K562 (cell line): ENCODE measurements around the gene APOA1. TPM values are rescaled to one million over a fixed set of nuclear protein-coding genes. Genes with fewer than 3 reads are reported as not detected.

Experiments used
- BRCA1 ChIP-seq, 2 experiments: fragments of 450-650 bp in 1 of 2; sonication (generic) in 1 of 2; formaldehyde crosslinking in 1 of 2; IDR thresholded peaks; 2 replicates each; pipeline versions ENCODE4 v1.5.0 to v1.6.1; 2017 to 2020; ENCODE audit warnings: mild to moderate bottlenecking in 1 of 2, missing genetic modification reagents in 1 of 2
- CBX1 ChIP-seq: sonication (generic); IDR thresholded peaks from 2 replicates; pipeline ENCODE4 v1.6.1; 2016; ENCODE audit warnings: antibody characterized with exemption, low read depth, mild to moderate bottlenecking
- GABPA ChIP-seq: fragments of 200-800 bp; sonication (Bioruptor generic); conservative IDR thresholded peaks from 2 replicates; pipeline ENCODE4 v1.6.1; 2016; ENCODE audit warnings: low read depth, missing genetic modification characterization, missing compliant biosample characterization
- POLR2A ChIP-seq: fragments of 450-650 bp; conservative IDR thresholded peaks from 2 replicates; pipeline ENCODE4 v1.6.1; 2016
- POLR2AphosphoS5 ChIP-seq: IDR thresholded peaks from 2 replicates; pipeline ENCODE4 v1.6.1; 2011; ENCODE audit warnings: mild to moderate bottlenecking, low read depth, low read length, moderate library complexity; ENCODE audit not compliant: control insufficient read depth, insufficient read depth
- RB1 ChIP-seq: fragments of 450-650 bp; IDR thresholded peaks from 2 replicates; pipeline ENCODE4 v1.6.1; 2017; ENCODE audit warnings: low read depth, mild to moderate bottlenecking
- RBBP5 ChIP-seq: fragments of 200-600 bp; sonication (generic); IDR thresholded peaks from 2 replicates; pipeline ENCODE4 v1.6.1; 2012; ENCODE audit warnings: borderline replicate concordance, mild to moderate bottlenecking, low read length, control low read depth, inconsistent platforms; ENCODE audit not compliant: insufficient read depth, poor library complexity, severe bottlenecking
- SRF ChIP-seq, 2 experiments: fragments of 250-450, 450-650 bp in 1 of 2; sonication (Bioruptor Pico) in 1 of 2; sonication (generic) in 1 of 2; formaldehyde crosslinking; IDR thresholded peaks; 2 replicates each; pipeline versions ENCODE4 v1.5.0 to v1.5.1; 2020 to 2022; ENCODE audit warnings: mild to moderate bottlenecking in 1 of 2, missing genetic modification reagents in 1 of 2
- TBP ChIP-seq: optimal IDR thresholded peaks from 2 replicates; pipeline ENCODE3; 2011; ENCODE audit warnings: low read depth, low read length, improper control_type of control experiment
- TEAD1 ChIP-seq, 2 experiments: fragments of 450-650 bp in 1 of 2; sonication (generic) in 1 of 2; formaldehyde crosslinking; IDR thresholded peaks; 2 replicates each; pipeline versions ENCODE4 v1.4.0 to v1.8.0; 2020 to 2022; ENCODE audit warnings: mild to moderate bottlenecking in 2 of 2, missing genetic modification reagents in 1 of 2
- U2AF2 ChIP-seq: fragments of 200-400 bp; formaldehyde crosslinking; optimal IDR thresholded peaks from 2 replicates; pipeline ENCODE3; 2017; ENCODE audit warnings: low read depth, mild to moderate bottlenecking, low read length
- YY1 ChIP-seq, 3 experiments: IDR thresholded peaks; 2 replicates each; pipeline ENCODE4 v1.6.1; 2011; ENCODE audit warnings: low read length in 2 of 3, mild to moderate bottlenecking in 2 of 3, moderate library complexity in 2 of 3, borderline replicate concordance in 1 of 3, control low read depth in 1 of 3, low read depth in 1 of 3; ENCODE audit not compliant: insufficient read depth in 3 of 3, insufficient replicate concordance in 2 of 3, control insufficient read depth in 1 of 3, insufficient read length in 1 of 3; ENCODE audit errors: extremely low read depth in 1 of 3
- ZBTB1 ChIP-seq: sonication (generic); formaldehyde crosslinking; IDR thresholded peaks from 2 replicates; pipeline ENCODE4 v1.8.1; 2023; ENCODE audit warnings: missing genetic modification reagents, low read depth, mild to moderate bottlenecking, borderline replicate concordance
- ZBTB7A ChIP-seq: IDR thresholded peaks from 2 replicates; pipeline ENCODE4 v1.6.1; 2011; ENCODE audit warnings: low read depth, mild to moderate bottlenecking, low read length, moderate library complexity, borderline replicate concordance; ENCODE audit not compliant: control insufficient read depth
- ZNF232 ChIP-seq: sonication (generic); formaldehyde crosslinking; IDR thresholded peaks from 2 replicates; pipeline ENCODE4 v1.8.0; 2022; ENCODE audit warnings: mild to moderate bottlenecking, missing genetic modification reagents
- polyA plus RNA-seq, 8 experiments: library from polyadenylated mRNA; depleted of rRNA in 4 of 8; stranded (reverse) in 5 of 8; unstranded in 3 of 8; fragments of >200 nt; fragmentation: Nextera tagmentation in 2 of 8; fragmentation: Illumina TruSeq in 1 of 8; extraction: Ambion mirVana in 2 of 8; extraction: Trizol in 1 of 8; gene quantifications; 2 replicates each; pipeline versions ENCODE4 v1.2.1 to v1.2.3, GENCODE V29; 2011 to 2014; ENCODE audit warnings: inconsistent platforms in 1 of 8, missing spikeins in 1 of 8
- total RNA-seq, 7 experiments: library from RNA; depleted of rRNA in 6 of 7; stranded (reverse); fragments of >200 nt in 6 of 7; fragmentation: Illumina TruSeq in 2 of 7; extraction: Trizol in 2 of 7; gene quantifications; 2 replicates each; pipeline versions ENCODE4 v1.2.1 to v1.2.3, GENCODE V29; 2011 to 2021; ENCODE audit warnings: low replicate concordance in 1 of 7
- TF ChIP-seq, protein P1 (sequence below): fragments of 450-650 bp; IDR thresholded peaks from 2 replicates; pipeline ENCODE4 v1.6.1; 2016; ENCODE audit warnings: borderline replicate concordance
- TF ChIP-seq, protein P2 (sequence below): fragments of 250-450 bp; sonication (Bioruptor Pico); IDR thresholded peaks from 2 replicates; pipeline ENCODE4 v1.4.0; 2020; ENCODE audit warnings: borderline replicate concordance
- TF ChIP-seq, protein P3 (sequence below): fragments of 450-650 bp; IDR thresholded peaks from 2 replicates; pipeline ENCODE4 v1.7.1; 2018; ENCODE audit warnings: mild to moderate bottlenecking, low read depth; ENCODE audit not compliant: partially characterized antibody

Gene APOA1
- total and polyA plus RNA-seq, 9 of the 15 experiments (the other 6 are each of a cell fraction or from before 2014, with no cell fraction given) = 1.8 TPM; not detected in 8

DNA sequence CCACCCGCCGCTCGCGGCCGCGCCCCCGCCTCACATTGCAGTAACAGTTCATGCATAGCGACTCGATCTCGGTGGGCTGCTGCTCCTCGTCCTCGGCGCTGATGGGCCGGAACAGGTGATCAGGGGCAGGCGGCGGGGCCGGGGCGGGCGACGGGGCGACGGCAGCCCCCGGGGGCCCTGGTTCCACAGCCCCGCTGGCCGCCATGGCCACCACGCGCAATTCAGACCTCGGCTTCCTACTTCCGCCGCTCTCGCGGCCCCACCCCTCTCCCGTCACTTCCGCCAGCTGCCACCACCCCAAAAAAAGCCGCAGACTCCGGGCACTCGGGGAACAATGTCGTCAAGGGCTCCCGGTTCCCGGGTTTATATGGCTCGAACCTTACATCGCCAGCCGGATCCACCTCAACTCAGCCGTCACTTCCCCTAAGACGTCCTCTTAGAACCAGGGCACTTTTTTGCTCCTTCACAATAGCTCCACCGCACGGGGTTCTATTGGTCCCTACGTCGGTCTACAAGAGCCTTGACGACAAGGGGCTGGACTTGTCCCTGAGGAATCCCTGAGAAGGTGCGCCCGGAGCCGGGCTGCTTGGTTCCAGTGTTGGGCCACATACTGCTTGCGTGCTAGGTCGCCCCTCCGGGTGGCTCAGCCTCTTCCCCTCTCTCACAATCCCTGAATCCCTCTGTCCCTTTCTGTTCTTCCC, 49.5 kb downstream of the APOA1 start, which contains the start of gene ZPR1 (continued):
- TF ChIP-seq RBBP5 (peak; percentile 74), ZBTB1 (CRISPR knock-in tag) (0 out of 2 replicates have a peak, but pooled peaks have one; percentile 26), CBX1 (no peak), ZNF232 (no peak), BRCA1 (IDR thresholded peaks at IDR 0.05) (no peak), BRCA1 (CRISPR knock-in tag; IDR thresholded peaks at IDR 0.05) (no peak), SRF (CRISPR knock-in tag; IDR thresholded peaks at IDR 0.05) (peak in 1 of 2 experiments; percentile 57; a peak in 1 of 4 replicates), GABPA (tag) (peak; percentile 95), POLR2AphosphoS5 (peak; percentile 78; the same call in 1 of the 2 replicates), YY1 (IDR thresholded peaks at IDR 0.05; ENCODE audit: borderline replicate concordance in 1 of 3, control insufficient read depth in 1 of 3, extremely low read depth in 1 of 3, insufficient read depth in 3 of 3, insufficient read length in 1 of 3, insufficient replicate concordance in 2 of 3, low read depth in 1 of 3, low read length in 2 of 3) (peak; percentile 62 to 95 (median 85)), RB1 (peak; percentile 28; the same call in 1 of the 2 replicates), ZBTB7A (peak; percentile 55; the same call in 1 of the 2 replicates), U2AF2 (no peak), TBP (peak; percentile 31), TEAD1 (CRISPR knock-in tag; IDR thresholded peaks at IDR 0.05) (0 out of 4 replicates have a peak, but pooled peaks of 1 of the 2 experiments have one; percentile 15), POLR2A (peak; percentile 83)
- TF ChIP-seq, protein P1, sequence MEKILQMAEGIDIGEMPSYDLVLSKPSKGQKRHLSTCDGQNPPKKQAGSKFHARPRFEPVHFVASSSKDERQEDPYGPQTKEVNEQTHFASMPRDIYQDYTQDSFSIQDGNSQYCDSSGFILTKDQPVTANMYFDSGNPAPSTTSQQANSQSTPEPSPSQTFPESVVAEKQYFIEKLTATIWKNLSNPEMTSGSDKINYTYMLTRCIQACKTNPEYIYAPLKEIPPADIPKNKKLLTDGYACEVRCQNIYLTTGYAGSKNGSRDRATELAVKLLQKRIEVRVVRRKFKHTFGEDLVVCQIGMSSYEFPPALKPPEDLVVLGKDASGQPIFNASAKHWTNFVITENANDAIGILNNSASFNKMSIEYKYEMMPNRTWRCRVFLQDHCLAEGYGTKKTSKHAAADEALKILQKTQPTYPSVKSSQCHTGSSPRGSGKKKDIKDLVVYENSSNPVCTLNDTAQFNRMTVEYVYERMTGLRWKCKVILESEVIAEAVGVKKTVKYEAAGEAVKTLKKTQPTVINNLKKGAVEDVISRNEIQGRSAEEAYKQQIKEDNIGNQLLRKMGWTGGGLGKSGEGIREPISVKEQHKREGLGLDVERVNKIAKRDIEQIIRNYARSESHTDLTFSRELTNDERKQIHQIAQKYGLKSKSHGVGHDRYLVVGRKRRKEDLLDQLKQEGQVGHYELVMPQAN = peak; percentile 91
- TF ChIP-seq, protein P2, sequence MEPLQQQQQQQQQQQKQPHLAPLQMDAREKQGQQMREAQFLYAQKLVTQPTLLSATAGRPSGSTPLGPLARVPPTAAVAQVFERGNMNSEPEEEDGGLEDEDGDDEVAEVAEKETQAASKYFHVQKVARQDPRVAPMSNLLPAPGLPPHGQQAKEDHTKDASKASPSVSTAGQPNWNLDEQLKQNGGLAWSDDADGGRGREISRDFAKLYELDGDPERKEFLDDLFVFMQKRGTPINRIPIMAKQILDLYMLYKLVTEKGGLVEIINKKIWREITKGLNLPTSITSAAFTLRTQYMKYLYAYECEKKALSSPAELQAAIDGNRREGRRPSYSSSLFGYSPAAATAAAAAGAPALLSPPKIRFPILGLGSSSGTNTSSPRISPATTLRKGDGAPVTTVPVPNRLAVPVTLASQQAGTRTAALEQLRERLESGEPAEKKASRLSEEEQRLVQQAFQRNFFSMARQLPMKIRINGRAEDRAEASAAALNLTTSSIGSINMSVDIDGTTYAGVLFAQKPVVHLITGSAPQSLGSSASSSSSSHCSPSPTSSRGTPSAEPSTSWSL (CRISPR knock-in tag) = no peak
- TF ChIP-seq, protein P3, sequence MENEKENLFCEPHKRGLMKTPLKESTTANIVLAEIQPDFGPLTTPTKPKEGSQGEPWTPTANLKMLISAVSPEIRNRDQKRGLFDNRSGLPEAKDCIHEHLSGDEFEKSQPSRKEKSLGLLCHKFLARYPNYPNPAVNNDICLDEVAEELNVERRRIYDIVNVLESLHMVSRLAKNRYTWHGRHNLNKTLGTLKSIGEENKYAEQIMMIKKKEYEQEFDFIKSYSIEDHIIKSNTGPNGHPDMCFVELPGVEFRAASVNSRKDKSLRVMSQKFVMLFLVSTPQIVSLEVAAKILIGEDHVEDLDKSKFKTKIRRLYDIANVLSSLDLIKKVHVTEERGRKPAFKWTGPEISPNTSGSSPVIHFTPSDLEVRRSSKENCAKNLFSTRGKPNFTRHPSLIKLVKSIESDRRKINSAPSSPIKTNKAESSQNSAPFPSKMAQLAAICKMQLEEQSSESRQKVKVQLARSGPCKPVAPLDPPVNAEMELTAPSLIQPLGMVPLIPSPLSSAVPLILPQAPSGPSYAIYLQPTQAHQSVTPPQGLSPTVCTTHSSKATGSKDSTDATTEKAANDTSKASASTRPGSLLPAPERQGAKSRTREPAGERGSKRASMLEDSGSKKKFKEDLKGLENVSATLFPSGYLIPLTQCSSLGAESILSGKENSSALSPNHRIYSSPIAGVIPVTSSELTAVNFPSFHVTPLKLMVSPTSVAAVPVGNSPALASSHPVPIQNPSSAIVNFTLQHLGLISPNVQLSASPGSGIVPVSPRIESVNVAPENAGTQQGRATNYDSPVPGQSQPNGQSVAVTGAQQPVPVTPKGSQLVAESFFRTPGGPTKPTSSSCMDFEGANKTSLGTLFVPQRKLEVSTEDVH = peak; percentile 88
